HepG2 (cell line): ENCODE data around the gene CLEC16A. TPM values are rescaled to one million over a fixed set of nuclear protein-coding genes. Genes with fewer than 3 reads are reported as not detected.

Source experiments
- AKNA ChIP-seq: sonication (generic); formaldehyde crosslinking; IDR thresholded peaks from 2 replicates; pipeline ENCODE4 v1.4.0; 2020; ENCODE audit warnings: missing genetic modification reagents, borderline replicate concordance
- CHD2 ChIP-seq: IDR thresholded peaks from 2 replicates; pipeline ENCODE4 v1.6.1; 2011; ENCODE audit warnings: low read depth, low read length, improper control_type of control experiment
- ELF4 ChIP-seq: sonication (generic); formaldehyde crosslinking; IDR thresholded peaks from 2 replicates; pipeline ENCODE4 v1.5.0; 2020; ENCODE audit warnings: missing genetic modification reagents, mild to moderate bottlenecking, moderate library complexity, borderline replicate concordance
- HOXA5 ChIP-seq: sonication (generic); formaldehyde crosslinking; IDR thresholded peaks from 2 replicates; pipeline ENCODE4 v1.4.0; 2020; ENCODE audit warnings: missing genetic modification reagents
- JARID2 ChIP-seq: sonication (generic); formaldehyde crosslinking; IDR thresholded peaks from 2 replicates; pipeline ENCODE4 v1.8.1; 2023; ENCODE audit warnings: missing genetic modification reagents, inconsistent platforms; ENCODE audit not compliant: insufficient replicate concordance
- KDM1A ChIP-seq: IDR thresholded peaks from 2 replicates; pipeline ENCODE4 v1.6.1; 2016; ENCODE audit warnings: missing compliant biosample characterization
- MLLT10 ChIP-seq: sonication (generic); formaldehyde crosslinking; IDR thresholded peaks from 2 replicates; pipeline ENCODE4 v1.4.0; 2020; ENCODE audit warnings: missing genetic modification reagents
- PCBP1 ChIP-seq: fragments of 200-400 bp; formaldehyde crosslinking; IDR thresholded peaks from 2 replicates; pipeline ENCODE4 v1.6.1; 2017; ENCODE audit warnings: mild to moderate bottlenecking, low read depth, low read length, borderline replicate concordance
- RFX1 ChIP-seq: fragments of 450-650 bp; IDR thresholded peaks from 2 replicates; pipeline ENCODE4 v1.6.1; 2017
- SCMH1 ChIP-seq: sonication (generic); formaldehyde crosslinking; IDR thresholded peaks from 2 replicates; pipeline ENCODE4 v1.9.0; 2021; ENCODE audit warnings: missing genetic modification reagents, mild to moderate bottlenecking, borderline replicate concordance
- ZNF10 ChIP-seq: sonication (generic); formaldehyde crosslinking; IDR thresholded peaks from 2 replicates; pipeline ENCODE4 v1.4.0; 2020; ENCODE audit warnings: mild to moderate bottlenecking, low read depth, missing genetic modification reagents, borderline replicate concordance
- ZNF652 ChIP-seq: IDR thresholded peaks from 2 replicates; pipeline ENCODE4 v1.6.1; 2016; ENCODE audit warnings: low read depth, borderline replicate concordance
- ZNF784 ChIP-seq: sonication (generic); formaldehyde crosslinking; IDR thresholded peaks from 2 replicates; pipeline ENCODE4 v1.5.1; 2020; ENCODE audit warnings: missing genetic modification reagents, mild to moderate bottlenecking, borderline replicate concordance
- polyA plus RNA-seq, 8 experiments: library from polyadenylated mRNA; depleted of rRNA in 3 of 8; stranded (reverse) in 7 of 8; unstranded in 1 of 8; fragments of >200 nt; fragmentation: Illumina TruSeq in 4 of 8; extraction: Trizol in 4 of 8; gene quantifications; 2 replicates each; pipeline versions ENCODE4 v1.2.1 to v1.2.3, GENCODE V29; 2011 to 2016; ENCODE audit warnings: low read depth in 4 of 8, missing spikeins in 1 of 8, mixed read lengths in 1 of 8; ENCODE audit not compliant: insufficient read depth in 1 of 8
- total RNA-seq, 5 experiments: library from RNA; depleted of rRNA; stranded (reverse); fragments of >200 nt; fragmentation: Illumina TruSeq; extraction: Trizol; gene quantifications; 2 replicates each; pipeline ENCODE4 v1.2.3, GENCODE V29; 2016; ENCODE audit warnings: low read depth in 1 of 5
- TF ChIP-seq, protein P1 (sequence below): sonication (generic); formaldehyde crosslinking; IDR thresholded peaks from 2 replicates; pipeline ENCODE4 v1.9.0; 2021; ENCODE audit warnings: mild to moderate bottlenecking, missing genetic modification reagents

CLEC16A gene
- total and polyA plus RNA-seq, 2 of the 13 experiments (the other 11 are each of a cell fraction or from before 2014, with no cell fraction given): 8.5 to 10.3 TPM

DNA sequence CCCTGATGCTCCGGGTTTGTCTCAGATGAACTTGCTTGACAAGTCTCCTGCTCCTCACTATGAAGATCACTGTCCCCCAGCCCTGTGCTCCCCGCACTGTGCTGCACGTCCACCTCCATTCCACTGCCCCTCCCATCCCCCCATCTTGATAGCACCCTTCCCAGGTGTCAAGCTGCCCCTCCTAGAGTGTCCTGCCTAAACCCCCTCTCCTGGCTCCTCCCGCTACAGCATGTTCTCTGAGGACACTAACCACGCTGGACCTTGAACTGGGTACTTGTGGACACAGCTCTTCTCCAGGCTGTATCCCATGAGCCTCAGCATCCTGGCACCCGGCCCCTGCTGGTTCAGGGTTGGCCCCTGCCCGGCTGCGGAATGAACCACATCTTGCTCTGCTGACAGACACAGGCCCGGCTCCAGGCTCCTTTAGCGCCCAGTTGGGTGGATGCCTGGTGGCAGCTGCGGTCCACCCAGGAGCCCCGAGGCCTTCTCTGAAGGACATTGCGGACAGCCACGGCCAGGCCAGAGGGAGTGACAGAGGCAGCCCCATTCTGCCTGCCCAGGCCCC, 20.6 kb upstream of the CLEC16A start (continued):
- TF ChIP-seq ZNF652 (CRISPR knock-in tag) (peak; percentile 39; the same call in 1 of the 2 replicates), CHD2 (no peak), ELF4 (CRISPR knock-in tag) (no peak), SCMH1 (CRISPR knock-in tag) (no peak), ZNF10 (CRISPR knock-in tag) (no peak), PCBP1 (peak; percentile 12; the same call in 1 of the 2 replicates), MLLT10 (CRISPR knock-in tag) (no peak), JARID2 (CRISPR knock-in tag) (no peak), HOXA5 (CRISPR knock-in tag) (no peak), RFX1 (no peak), ZNF784 (CRISPR knock-in tag) (no peak; the same call in 1 of the 2 replicates), KDM1A (peak; percentile 79), AKNA (CRISPR knock-in tag) (no peak)
- TF ChIP-seq, protein P1, sequence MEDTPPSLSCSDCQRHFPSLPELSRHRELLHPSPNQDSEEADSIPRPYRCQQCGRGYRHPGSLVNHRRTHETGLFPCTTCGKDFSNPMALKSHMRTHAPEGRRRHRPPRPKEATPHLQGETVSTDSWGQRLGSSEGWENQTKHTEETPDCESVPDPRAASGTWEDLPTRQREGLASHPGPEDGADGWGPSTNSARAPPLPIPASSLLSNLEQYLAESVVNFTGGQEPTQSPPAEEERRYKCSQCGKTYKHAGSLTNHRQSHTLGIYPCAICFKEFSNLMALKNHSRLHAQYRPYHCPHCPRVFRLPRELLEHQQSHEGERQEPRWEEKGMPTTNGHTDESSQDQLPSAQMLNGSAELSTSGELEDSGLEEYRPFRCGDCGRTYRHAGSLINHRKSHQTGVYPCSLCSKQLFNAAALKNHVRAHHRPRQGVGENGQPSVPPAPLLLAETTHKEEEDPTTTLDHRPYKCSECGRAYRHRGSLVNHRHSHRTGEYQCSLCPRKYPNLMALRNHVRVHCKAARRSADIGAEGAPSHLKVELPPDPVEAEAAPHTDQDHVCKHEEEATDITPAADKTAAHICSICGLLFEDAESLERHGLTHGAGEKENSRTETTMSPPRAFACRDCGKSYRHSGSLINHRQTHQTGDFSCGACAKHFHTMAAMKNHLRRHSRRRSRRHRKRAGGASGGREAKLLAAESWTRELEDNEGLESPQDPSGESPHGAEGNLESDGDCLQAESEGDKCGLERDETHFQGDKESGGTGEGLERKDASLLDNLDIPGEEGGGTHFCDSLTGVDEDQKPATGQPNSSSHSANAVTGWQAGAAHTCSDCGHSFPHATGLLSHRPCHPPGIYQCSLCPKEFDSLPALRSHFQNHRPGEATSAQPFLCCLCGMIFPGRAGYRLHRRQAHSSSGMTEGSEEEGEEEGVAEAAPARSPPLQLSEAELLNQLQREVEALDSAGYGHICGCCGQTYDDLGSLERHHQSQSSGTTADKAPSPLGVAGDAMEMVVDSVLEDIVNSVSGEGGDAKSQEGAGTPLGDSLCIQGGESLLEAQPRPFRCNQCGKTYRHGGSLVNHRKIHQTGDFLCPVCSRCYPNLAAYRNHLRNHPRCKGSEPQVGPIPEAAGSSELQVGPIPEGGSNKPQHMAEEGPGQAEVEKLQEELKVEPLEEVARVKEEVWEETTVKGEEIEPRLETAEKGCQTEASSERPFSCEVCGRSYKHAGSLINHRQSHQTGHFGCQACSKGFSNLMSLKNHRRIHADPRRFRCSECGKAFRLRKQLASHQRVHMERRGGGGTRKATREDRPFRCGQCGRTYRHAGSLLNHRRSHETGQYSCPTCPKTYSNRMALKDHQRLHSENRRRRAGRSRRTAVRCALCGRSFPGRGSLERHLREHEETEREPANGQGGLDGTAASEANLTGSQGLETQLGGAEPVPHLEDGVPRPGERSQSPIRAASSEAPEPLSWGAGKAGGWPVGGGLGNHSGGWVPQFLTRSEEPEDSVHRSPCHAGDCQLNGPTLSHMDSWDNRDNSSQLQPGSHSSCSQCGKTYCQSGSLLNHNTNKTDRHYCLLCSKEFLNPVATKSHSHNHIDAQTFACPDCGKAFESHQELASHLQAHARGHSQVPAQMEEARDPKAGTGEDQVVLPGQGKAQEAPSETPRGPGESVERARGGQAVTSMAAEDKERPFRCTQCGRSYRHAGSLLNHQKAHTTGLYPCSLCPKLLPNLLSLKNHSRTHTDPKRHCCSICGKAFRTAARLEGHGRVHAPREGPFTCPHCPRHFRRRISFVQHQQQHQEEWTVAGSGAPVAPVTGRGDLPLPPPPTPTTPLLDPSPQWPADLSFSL (CRISPR knock-in tag): no peak
